Muscle of leg (tissue), 11 donors: ENCODE measurements around the gene SPIRE2. TPM values are rescaled to one million over a fixed set of nuclear protein-coding genes. Genes with fewer than 3 reads are reported as not detected.

Experiments used
- DNase-seq: peaks from one replicate; pipeline ENCODE4 v3.0.0; 2013
- H3K27ac ChIP-seq: one replicate; pipeline ENCODE4 v1.5.1; 2013; ENCODE audit warnings: mild to moderate bottlenecking, low read length, control low read depth
- H3K27me3 ChIP-seq: one replicate; pipeline ENCODE4 v1.6.1; 2013; ENCODE audit warnings: low read length; ENCODE audit not compliant: control insufficient read depth, insufficient read depth
- H3K36me3 ChIP-seq: one replicate; pipeline ENCODE4 v1.6.1; 2013; ENCODE audit warnings: low read length; ENCODE audit not compliant: control insufficient read depth, insufficient read depth
- H3K4me1 ChIP-seq: one replicate; pipeline ENCODE4 v1.6.1; 2013; ENCODE audit warnings: low read length; ENCODE audit not compliant: control insufficient read depth, insufficient read depth
- H3K4me3 ChIP-seq: one replicate; pipeline ENCODE4 v1.5.1; 2013; ENCODE audit warnings: low read length, control low read depth
- H3K9me3 ChIP-seq: replicated peaks from 2 replicates; pipeline ENCODE4 v1.6.1; 2013; ENCODE audit warnings: low read depth, low read length; ENCODE audit not compliant: control insufficient read depth
- WGBS: methylation state at CpG from one replicate; pipeline ENCODE4 v1.1.5; 2013; ENCODE audit warnings: missing lambda C conversion rate; ENCODE audit not compliant: insufficient coverage; 5-methylcytosine and 5-hydroxymethylcytosine counted together
- polyA plus RNA-seq, 8 donors: library from polyadenylated mRNA; unstranded; fragments of 120-200 nt; gene quantifications; one replicate each; pipeline versions ENCODE4 v1.2.1 to v1.2.3, GENCODE V29; 2013; ENCODE audit warnings: inconsistent platforms in 1 of 8, low replicate concordance in 1 of 8; ENCODE audit not compliant: insufficient read length in 8 of 8, insufficient read depth in 1 of 8
- total RNA-seq: library from RNA; stranded (reverse); fragments of 120-200 nt; gene quantifications from one replicate; pipeline ENCODE4 v1.2.4, GENCODE V29; 2013

Gene SPIRE2
- total and polyA plus RNA-seq, 9 donors, result 1.6 to 4.2 (median 3.1) TPM

- WGBS, result 94% methylated on average over 8 of the region's 11 CpGs
- Histone ChIP-seq H3K4me1 (no peaks in the 10 kb centered on the region), H3K36me3 (peaks cover 79% of the 10 kb centered on the region), H3K4me3 (no peak overlapping the region), H3K9me3 (no peaks in the 10 kb centered on the region), H3K27me3 (no peaks in the 10 kb centered on the region), H3K27ac (no peak overlapping the region)
- no peak for DNase-seq
These were observed 68.9 kb downstream of the SPIRE2 start for GRCh38 chr16:89897204-89897603.

GRCh38 chr16:89898201-89898967 is 70.1 kb downstream of the SPIRE2 start:
- Histone ChIP-seq H3K9me3 (no peaks in the 10 kb centered on the region), H3K4me3 (no peak overlapping the region), H3K27me3 (no peaks in the 10 kb centered on the region), H3K27ac (no peak overlapping the region), H3K4me1 (no peaks in the 10 kb centered on the region), H3K36me3 (peaks cover 76% of the 10 kb centered on the region)
- WGBS, result 92% methylated on average over 34 of the region's 36 CpGs
- DNase-seq, result no peak

DNA sequence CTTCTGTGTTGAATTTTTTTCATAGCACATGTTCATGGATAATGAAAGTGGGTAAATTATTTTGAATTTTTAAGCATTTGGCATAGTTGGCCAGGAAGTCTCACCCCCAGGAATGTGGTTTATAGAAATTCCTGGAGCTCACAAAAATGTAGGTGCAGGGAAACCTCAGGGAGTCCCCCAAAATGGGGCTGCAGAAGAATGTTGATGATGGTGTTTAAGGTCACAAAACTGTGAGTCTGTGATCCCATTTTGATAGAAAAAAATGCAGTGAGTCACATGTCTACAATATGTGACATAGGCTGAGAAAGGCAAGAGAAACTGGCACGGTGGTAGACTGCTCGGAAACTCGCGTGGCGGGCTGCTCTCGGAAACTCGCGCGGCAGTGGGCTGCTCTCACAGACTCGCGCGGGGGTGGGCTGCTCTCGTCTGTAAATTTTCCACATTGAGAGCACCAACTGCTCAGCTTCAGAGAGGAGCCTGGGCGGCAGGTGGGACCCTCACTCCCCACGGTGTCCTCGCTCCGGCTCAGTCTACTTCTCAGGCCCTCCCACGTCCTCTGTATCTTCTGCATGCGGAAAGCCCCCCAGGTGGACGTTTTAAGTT is 71.7 kb downstream of the SPIRE2 start:
- Histone ChIP-seq H3K36me3 (peaks cover 77% of the 10 kb centered on the region), H3K9me3 (no peaks in the 10 kb centered on the region), H3K4me1 (no peaks in the 10 kb centered on the region), H3K27me3 (no peaks in the 10 kb centered on the region), H3K27ac (no peak overlapping the region), H3K4me3 (no peak overlapping the region)
- WGBS, result 93% methylated on average over 16 of the region's 20 CpGs
- no peak for DNase-seq

DNA sequence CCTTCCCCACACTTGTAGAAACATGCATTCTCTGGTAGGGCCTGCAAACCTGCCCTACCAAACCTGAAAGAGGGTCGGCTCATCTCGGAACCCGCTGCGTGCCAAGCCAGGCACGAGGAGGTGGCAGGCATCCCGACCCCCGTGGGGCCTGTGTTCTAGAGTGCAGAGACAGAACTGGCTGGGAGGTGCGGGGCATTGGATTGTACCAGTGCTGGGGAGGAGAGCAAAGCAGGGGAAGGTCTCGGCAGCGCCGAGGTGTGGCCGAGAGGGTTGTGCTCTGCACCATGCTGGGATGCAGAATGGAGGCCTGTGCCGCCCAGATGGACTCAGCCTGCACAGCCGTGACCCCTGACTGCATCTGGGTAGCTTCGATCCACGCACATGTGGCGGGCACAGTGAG is 72.6 kb downstream of the SPIRE2 start:
- no peaks in the 10 kb centered on the region for H3K27me3 ChIP-seq
- peaks cover 78% of the 10 kb centered on the region for H3K36me3 ChIP-seq
- no peak for DNase-seq
- H3K4me3 ChIP-seq, result no peak overlapping the region
- H3K27ac ChIP-seq, result no peak overlapping the region
- no peaks in the 10 kb centered on the region for H3K9me3 ChIP-seq
- WGBS, result 97% methylated on average over 17 of the region's 17 CpGs
- H3K4me1 ChIP-seq, result no peaks in the 10 kb centered on the region

DNA sequence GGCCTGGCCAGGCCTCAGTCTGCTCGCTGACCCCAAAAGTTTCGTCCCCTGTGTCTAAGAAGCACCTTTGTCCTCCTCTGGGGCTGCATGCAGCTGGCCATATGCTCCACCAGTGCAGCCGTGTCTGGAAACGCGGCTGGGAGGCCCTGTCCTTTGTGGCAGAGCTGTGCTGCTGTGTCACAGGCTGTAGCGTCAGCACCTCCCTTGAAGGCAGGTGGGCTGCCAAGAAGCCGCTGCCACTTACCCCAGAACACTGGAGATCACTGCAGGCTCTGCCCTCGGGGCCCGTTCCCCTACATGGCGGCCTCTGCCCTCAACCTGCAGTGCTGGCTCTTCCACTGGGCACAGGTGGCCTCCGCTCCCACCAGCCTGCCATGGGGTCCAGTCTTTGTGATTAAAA is 74.7 kb downstream of the SPIRE2 start:
- no peak overlapping the region for H3K4me3 ChIP-seq
- peaks cover 76% of the 10 kb centered on the region for H3K36me3 ChIP-seq
- H3K9me3 ChIP-seq, result no peaks in the 10 kb centered on the region
- no peak for DNase-seq
- H3K27me3 ChIP-seq, result no peaks in the 10 kb centered on the region
- no peak overlapping the region for H3K27ac ChIP-seq
- WGBS, result 83% methylated on average over 11 of the region's 11 CpGs
- no peaks in the 10 kb centered on the region for H3K4me1 ChIP-seq

DNA sequence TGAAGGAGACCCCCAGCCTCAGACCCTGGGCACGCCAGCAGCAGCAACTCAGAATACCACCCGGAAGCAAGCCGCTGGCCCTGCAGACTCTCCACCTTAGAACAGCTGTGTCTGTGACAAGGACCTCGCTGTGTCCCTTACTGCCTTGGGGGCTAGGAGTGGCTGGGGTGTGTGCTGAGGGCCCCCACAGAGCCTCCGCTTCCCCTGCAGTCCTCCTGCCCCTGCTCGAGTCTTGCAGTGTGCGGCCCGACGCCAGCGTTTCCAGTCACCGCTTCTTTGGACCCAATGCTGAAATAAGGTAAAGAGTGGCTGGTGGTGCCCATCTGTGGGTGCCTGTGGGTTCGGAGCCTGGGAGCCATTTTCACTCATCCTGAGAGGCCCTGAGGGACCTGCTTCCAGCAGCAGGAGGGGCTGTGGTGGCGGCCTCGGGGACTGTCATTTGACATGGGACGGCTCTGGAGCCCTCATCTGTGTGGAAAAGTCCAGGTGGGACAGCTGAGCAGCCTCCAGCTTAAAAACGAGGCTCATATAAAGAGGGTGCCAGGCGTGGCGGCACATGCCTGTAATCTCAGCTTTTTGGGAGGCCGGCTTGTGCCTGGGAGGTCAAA is 75.7 kb downstream of the SPIRE2 start:
- 89% methylated on average over 16 of the region's 19 CpGs for WGBS
- peaks cover 74% of the 10 kb centered on the region for H3K36me3 ChIP-seq
- H3K4me3 ChIP-seq, result no peak overlapping the region
- no peaks in the 10 kb centered on the region for H3K4me1 ChIP-seq
- no peaks in the 10 kb centered on the region for H3K27me3 ChIP-seq
- no peak for DNase-seq
- H3K9me3 ChIP-seq, result no peaks in the 10 kb centered on the region
- no peak overlapping the region for H3K27ac ChIP-seq

DNA sequence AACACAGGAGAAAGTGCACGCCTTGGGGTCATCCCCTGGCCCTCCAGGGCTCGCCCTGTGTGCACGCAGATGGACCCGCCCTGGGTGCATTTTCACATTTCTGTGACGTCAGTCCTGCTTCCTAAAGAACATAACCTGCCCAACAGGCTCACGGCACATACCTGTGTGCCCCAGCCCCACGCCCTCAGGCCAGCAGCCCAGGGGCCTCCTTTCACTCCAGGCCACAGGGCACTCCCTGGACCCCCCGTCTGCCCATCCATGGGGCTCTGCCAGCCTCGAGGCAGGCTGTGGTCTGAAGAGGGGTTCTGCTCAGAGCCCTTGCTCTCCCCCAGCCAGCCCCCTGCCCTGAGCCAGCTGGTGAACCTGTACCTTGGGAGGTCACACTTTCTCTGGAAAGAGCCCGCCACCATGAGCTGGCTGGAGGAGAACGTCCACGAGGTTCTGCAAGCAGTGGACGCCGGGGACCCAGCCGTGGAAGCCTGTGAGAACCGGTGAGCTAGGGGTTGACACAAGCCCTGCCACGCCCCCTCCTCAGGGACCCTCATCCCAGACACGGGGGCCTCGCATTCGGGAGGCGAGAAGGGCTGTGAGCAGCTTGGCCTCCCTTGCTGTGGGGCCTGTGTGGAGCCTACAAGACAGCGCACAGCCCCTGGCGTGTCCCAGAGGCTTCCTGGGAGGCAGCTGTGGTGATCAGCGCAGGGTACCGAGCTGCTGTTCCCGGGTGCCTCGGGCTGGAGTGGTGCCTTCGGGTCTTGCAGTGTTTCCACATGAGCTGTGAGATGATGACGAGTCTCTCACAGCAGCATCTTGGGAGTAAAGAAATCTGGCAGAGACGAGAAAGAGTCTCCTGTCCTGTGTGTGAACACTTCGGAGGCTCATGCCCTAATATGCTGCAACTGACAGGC is 76.6 kb downstream of the SPIRE2 start:
- H3K27ac ChIP-seq, result no peak overlapping the region
- H3K36me3 ChIP-seq, result peaks cover 75% of the 10 kb centered on the region
- H3K4me3 ChIP-seq, result no peak overlapping the region
- no peaks in the 10 kb centered on the region for H3K4me1 ChIP-seq
- 71% methylated on average over 27 of the region's 31 CpGs for WGBS
- no peaks in the 10 kb centered on the region for H3K9me3 ChIP-seq
- DNase-seq, result no peak
- no peaks in the 10 kb centered on the region for H3K27me3 ChIP-seq

DNA sequence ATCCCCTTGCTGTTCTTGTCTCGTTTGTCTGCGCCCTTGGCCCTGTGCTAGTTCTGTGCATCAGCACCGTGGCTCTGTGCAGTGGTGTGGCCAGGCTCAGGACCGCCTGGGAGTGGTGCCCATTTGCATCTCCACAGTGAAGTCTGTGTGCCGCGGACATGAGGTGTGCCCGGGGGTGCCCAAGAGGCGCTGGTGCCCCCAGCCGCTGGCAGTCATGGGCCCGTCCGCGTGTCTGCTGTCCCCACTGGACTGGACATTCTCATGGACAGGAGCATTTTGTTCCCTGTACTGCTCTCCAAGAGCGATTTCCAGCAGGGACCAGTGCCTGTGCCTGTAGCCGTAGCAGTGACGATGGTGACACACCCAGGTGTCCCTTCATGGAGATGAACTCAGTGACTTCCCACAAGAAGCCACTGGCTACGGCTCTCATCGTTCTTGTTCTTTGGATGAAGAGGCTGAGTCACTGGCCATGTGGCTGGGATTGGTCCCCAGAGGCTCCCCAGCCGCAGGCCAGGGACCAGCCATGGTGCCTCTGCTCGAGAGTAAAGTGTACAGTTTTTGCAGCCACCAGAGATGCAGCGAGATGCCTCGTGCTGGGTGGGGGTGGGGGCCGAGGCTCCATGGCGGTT is 77.3 kb downstream of the SPIRE2 start:
- Histone ChIP-seq H3K4me3 (no peak overlapping the region), H3K4me1 (peaks cover 3% of the 10 kb centered on the region), H3K27me3 (no peaks in the 10 kb centered on the region), H3K36me3 (peaks cover 69% of the 10 kb centered on the region), H3K9me3 (no peaks in the 10 kb centered on the region), H3K27ac (no peak overlapping the region)
- no peak for DNase-seq
- WGBS, result 89% methylated on average over 22 of the region's 23 CpGs

- peaks cover 3% of the 10 kb centered on the region for H3K4me1 ChIP-seq
- H3K36me3 ChIP-seq, result peaks cover 71% of the 10 kb centered on the region
- H3K4me3 ChIP-seq, result no peak overlapping the region
- H3K27me3 ChIP-seq, result no peaks in the 10 kb centered on the region
- H3K9me3 ChIP-seq, result no peaks in the 10 kb centered on the region
- no peak for DNase-seq
- H3K27ac ChIP-seq, result no peak overlapping the region
- 97% methylated on average over 37 of the region's 40 CpGs for WGBS
These were observed 78.1 kb downstream of the SPIRE2 start for GRCh38 chr16:89906140-89907025.
